GM18861 (cell line): ENCODE data around the gene ZBTB43.
"Not testable (repeated sequence)": the region's sequence is repeated elsewhere in the genome, so short reads cannot be mapped to it uniquely, and the experiment has no call there.

Source experiments
- ATAC-seq: cut with Tn5 transposase; IDR thresholded peaks from one replicate; pipeline ENCODE4 v1.9.1; 2021; ENCODE audit not compliant: unreplicated experiment

Gene ZBTB43

DNA sequence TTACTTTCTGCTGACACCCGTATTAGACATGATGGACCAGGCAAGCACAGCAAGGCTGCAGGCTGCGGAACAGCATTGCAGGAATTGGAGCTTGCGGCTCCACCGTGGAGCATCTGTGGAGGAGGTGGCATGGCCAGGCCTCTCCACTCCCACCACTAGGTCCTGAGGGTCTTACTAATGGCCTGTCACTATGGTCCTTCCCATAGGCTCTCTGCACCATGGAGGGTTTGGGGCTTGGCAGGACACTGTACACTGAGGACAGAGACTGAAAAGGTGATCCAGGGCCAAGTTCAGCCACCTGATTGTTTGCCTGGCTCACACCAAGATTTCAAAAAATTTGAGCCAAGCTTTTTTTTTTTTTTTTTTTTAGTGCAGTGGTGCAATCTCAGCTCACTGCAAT lies 14.3 kb upstream of the ZBTB43 start:
- ATAC-seq, result no peak

DNA sequence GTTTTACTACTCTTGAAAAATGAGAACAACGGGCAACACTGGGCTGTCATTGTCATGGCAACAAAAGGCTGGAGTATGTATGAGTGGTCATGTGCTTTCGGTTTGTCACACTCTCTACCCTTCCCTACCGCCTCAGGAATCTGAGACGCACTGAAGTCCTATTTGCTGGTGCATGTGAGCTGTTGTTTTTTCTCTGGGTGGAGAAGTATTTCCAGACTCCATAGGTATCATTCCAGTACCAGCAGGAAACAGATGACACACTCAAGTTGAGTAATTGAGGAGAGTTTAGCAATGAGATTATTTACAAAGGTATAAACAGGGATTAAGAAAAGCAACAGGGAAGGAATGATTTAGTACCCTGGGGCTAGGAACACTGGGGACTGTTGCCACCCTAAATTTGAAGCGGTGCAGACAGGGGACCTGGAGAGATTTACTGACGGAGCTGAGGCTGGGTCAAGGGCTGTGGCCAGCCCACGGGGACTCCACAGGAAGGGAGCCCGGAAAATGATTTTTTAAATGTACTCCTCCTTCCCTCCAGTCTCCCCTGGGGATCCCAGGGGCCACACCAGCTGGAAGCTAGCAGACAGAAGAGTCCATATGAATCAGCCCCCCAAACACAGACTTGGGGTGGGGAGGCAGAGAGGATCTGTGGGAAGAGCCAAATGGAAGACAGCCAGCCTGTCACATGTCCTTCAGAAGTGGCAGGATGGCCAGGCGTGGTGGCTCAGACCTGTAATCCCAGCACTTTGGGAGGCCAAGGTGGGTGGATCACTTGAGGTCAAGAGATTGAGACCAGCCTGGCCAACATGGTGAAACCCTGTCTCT lies 13.2 kb upstream of the ZBTB43 start:
- ATAC-seq, result no peak

DNA sequence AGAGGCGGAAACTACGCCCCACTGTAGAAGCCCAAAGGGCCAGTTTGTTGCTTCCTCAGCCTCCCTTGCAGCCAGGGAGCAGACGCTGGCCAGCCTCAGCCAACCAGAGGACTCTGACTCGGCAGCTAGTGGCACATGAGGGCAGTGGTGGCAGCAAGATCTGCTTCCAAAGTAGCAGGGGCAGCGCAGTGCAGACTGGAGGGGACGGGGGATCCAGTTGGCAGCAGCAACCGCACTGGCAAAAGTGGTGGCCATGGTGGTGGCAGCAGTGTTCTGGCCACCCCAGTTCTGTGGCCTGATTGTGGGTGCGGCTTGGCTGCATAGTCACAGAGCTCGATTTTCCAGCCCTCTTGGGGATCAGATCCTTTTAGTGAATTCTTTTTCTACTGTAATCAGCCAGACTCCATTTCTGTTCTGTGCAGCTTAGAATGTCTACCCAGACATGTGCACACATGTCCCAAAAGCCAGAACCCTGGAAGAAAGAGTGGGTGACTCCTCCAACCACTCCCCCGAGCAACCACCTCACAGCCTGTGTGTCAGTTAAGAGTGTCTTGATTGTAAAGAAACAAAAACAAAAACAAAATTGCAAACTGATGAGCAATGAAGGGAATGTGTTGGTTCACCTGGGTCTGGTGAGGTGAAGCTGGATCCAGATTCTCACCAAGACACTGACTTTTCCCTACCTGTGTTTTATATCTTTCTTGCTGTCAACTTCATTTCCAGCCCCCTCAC lies 11.0 kb upstream of the ZBTB43 start:
- ATAC-seq, result no peak

DNA sequence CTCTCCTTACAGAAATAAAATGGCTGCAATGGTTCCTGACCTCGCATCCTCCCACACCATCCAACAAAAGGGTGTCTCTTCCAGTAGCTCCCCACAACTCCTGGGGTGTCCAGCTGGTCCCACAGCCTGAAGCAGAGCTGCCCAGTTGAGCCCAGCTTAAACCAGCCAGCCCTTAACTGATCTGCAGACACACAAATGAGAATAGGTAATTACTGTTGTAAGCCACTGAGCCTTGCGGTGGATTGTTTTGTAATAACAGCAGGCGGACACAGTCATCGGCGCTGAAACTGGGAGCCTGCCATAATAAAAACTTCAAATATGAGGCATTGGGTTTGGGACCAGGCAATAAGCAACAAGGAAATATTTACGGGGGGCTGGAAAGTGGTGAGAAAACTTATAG lies 10.4 kb upstream of the ZBTB43 start:
- ATAC-seq, result no peak

DNA sequence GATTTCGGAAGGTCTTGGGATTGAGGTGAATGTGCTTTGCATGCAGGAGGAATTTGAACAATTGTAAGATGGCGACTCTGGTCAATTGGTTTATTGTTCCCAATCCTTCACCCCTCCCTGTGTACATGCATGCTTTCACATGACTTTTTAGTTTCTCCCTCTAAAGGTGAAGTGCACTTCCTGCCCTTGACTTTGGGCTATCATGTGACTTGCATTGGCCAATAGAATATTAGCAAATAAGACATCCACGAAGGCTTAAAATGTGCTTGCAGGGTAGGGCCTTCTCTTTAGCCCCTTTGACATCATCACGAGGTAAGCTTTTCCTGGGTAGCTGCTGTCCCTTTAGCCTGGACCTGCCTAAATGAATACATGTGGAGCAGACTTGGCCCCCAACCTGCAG lies 8.1 kb upstream of the ZBTB43 start:
- no peak for ATAC-seq

DNA sequence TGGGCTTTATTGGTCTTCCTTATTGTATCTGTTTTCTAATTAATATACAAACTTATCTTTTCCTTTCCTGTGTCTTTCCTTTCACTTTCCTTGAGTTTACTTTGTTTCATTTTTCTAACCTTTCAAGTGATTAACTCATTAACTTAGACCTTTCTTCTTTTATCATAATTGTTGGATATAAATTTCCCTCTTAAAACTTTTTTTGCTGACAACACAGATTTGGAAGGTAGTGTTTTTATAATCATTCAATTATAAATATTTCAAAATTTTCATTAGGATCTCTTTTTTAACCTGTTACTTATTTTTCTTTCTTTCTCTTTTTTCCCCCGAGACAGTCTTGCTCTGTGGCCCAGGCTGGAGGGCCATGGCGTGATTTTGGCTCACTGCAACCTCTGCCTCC lies 6.9 kb upstream of the ZBTB43 start:
- ATAC-seq, result no peak

DNA sequence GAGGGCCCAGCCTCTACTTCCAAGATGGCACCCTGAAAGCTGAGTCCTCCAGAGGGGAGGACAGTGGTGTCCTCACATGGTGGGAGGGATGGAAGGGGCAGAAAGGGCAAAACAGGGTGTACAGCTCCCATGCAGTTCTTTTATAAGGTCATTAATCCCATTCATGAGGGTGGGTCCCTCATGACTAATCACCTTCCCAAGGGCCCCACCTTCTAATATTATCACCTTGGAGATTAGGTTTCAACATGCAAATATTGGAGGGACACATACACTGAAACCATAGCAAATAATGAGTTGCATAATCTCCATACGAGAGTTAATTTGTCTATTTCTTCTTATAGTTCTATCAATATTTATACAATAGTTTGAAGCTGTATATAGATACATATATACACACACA lies 5.8 kb upstream of the ZBTB43 start:
- ATAC-seq, result no peak

DNA sequence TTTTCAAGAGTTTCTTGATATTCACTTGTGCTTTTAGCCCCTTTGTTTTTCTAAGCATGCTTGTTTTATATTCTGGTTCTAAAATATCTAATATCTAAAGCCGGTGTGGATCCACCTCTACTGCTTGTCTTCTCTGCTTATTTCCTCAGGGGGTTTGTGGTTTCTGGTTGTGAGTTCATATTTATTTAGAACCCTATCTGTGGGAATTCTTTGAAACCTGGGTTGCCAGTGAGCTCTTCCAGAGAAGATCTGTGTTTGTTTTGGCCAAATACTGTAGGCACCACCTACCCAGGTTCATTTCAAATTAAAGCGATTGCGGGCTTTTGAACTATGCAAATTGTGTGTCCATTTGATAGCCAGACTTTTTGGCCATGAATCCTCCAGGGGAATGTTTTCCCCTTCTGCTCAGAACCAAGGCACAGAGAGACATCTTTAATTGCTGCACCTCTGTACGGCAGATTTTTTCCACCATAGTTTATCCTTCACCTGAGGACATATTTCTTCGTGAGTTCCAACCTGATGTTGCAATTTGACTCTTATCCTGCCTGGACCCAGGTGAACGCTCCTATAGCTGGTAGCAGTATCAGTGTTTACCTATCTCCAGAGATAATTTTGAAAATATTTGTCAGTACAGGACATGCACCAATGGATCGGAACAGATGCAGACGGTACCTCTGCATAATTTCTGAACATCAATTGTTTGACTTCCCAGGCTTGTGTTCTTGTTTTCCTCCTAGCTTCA lies 2.4 kb upstream of the ZBTB43 start:
- no peak for ATAC-seq

DNA sequence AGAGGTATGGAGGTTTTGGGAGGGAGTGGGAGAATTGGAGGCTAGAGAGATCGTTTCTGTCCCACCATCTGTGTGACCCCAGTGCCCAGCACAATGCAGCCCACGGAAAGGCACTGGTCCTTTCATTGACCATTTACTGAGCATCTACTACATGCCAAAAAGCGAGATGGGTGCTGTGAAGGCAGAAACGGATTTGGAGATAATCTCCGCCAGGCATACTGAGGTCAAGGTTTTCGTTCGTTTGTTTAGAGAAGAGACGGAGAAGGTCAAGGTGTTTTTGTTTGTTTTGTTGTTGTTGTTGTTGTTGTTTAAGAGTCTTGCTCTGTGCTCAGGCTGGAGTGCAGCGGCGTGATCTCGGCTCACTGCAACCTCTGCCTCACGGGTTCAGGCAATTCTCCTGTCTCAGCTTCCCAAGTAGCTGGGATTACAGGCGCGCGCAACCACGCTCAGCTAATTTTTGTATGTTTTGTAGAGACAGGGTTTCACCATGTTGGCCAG lies 593 bp upstream of the ZBTB43 start:
- ATAC-seq, result no peak

DNA sequence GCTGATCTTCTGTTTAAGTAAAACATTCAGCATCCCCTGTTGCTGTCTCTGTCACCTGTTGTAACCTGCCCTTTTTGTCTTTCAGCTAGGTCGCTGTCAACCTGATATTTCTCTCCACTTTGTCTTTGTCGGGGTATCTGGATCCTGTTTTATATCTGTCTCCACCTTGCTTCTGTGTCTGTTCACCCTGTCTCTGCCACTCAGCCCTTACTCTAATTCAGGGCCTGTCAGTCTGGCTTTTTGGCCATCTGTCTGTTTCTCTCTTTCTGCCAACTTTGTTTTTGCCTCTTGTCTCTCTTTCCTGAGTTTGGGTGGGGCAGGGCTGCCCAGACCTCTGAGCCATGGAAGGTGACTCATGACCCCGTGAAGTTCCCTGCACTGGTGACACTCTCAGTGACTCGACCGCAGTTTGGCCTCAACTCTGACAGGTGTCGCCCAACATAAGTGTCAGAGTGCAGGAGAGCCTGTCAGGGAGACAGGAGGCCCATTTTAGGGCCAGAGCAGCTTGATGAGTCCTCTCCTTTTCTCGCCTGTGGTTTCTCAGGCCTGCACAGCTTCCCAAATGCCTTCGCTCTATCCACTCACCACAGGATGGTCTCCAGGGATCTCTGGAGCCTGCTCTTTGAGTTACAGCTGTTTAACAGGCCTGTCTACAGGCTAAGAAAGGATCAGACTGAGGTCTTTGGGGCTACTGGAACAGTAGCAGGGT lies 868 bp downstream of the ZBTB43 start:
- ATAC-seq, result peak; percentile 77

DNA sequence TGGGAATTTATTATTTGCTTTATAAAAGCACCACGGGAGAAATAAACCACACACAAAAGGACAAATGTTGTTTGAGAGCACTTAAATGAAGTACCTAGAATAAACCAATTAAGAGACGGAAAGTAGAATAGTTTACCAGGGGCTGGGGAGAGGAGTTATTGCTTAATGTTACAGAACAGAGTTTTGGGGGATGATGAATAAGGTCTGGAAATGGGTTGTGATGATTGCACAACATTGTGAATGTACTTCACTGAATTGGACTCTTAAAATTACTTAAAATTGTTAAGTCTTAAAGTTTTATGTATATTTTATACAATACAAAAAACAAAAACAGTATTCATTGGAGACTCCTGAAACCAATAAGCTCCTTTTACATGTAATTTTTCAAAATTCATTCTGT lies 1.5 kb downstream of the ZBTB43 start:
- no peak for ATAC-seq

DNA sequence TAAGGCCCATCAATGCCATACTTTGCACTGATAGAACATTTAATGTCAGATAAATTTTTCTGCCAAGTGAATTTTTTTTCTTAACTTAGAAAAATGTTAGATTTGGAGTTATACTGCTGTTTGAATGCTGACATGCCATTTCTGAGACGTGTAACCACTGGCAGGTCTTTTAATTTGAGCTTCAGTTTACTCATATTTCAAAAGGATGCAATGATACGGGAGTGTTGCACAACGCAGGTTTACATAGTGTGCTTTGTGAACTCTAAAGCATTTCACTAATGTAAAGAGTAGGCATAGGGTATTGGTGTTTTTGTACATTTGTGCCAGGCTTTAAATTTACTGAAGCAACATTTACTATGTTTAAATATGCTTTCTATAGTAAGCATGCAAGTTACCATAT lies 4.2 kb downstream of the ZBTB43 start:
- ATAC-seq, result no peak

DNA sequence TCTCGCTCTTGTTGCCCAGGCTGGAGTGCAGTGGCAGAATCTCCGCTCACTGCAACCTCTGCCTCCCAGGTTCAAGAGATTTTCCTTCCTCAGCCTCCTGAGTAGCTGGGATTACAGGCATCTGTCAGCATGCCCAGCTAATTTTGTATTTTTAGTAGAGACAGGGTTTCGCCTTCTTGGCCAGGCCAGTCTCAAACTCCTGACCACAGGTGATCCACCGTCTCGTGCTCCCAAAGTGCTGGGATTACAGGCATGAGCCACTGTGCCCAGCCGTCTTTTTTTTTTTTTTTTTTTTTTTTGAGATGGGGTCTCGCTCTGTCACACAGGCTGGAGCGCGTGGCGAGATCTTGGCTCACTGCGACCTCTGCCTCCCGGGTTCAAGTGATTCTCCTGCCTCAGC lies 5.4 kb downstream of the ZBTB43 start:
- ATAC-seq, result not testable (repeated sequence)

DNA sequence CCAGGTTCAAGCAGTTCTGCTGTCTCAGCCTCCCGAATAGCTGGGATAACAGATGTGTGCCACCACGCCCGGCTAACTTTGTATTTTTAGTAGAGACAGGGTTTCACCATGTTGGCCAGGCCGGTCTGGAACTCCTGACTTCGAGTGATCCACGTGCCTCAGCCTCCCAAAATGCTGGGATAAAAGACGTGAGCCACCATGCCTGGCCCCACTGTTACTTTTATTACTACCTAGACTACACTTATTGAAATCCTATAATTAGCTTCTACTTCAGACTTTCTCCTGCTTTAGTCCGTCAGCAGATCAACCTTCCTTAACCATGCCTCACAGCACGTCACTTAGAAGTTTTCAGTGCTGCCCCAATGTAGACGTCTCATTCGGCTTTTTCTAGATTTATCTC lies 8.2 kb downstream of the ZBTB43 start:
- no peak for ATAC-seq

DNA sequence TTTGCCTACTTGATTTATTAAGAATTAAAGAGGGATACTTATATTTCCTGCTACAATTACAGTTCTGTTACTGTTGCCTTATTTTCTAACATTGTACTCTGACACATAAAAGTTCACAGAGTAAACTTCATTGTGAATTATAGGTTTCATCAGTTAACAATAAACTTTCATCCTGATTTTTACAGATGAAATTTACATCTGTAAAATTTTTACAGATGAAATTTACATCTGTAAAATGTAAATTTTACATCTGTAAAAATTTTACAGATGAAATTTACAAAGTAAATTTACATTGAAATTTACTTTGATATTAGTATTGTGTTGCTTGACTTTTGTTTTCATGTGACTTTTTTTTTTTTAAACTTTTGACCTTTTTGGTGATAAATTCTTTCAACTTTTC lies 9.3 kb downstream of the ZBTB43 start:
- no peak for ATAC-seq

DNA sequence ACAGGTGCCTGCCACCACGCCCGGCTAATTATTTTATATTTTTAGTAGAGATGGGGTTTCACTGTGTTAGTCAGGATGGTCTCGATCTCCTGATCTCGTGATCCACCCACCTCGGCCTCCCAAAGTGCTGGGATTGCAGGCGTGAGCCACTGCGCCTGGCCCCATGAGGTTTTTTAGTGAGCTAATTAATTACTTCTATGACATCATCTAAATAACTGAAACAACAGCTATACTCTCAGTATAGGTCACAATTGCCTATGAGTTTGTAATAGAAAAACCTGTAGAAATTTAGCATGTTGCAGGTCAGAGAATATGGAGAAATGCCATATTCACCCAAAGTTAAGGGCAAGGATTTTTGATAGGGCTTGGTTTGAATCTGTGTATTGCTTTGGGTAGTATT lies 12.8 kb downstream of the ZBTB43 start:
- not testable (repeated sequence) for ATAC-seq

DNA sequence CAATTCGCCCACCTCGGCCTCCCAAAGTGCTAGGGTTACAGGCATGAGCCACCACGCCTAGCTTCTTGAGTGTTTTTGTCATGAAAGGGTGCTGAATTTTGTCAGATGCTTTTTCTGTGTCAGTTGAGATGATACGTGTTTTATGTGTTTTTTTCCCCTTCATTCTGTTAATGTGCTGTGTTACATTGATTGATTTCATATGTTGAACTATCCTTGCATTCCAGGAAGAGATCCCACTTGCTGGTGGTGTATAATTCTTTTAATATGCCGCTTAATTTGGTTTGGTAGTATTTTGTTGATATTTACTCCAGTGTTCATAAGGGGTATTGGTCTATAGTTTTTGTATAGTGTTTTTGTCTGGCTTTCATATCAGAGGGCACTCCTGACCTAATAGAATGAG lies 13.6 kb downstream of the ZBTB43 start:
- no peak for ATAC-seq

DNA sequence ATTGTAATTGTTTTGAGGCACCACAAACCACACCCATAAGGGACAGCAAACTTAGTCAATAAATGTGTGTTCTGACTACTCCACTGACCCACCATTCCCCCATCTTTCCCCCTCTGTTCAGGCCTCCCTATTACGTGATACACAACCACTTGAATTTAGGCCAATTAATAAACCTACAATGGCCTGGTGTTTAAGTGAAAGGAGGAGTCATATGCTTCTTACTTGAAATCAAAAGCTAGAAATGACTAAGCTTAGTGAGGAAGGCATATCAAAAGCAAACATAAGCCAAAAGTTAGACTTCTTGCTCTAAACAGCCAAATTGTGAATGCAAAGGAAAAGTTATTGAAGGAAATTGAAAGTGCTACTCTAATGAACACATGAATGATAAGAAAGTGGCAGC lies 14.6 kb downstream of the ZBTB43 start:
- no peak for ATAC-seq

DNA sequence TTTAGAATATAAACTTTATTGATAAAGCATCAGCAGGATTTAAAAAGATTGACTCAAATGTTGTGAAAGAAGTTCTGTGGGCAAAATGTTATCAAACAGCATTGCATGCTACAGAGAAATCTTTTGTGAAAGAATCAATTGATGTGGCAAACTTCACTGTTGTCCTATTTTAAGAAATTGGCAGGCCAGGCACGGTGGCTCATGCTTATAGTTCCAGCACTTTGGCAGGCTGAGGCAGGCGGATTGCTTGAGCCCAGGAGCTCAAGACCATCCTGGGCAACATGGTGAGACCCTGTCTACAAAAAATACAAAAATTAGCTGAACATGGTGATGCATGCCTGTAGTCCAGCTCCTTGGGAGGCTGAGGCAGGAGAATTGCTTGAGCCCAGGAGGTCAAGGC lies 17.4 kb downstream of the ZBTB43 start:
- ATAC-seq, result no peak

DNA sequence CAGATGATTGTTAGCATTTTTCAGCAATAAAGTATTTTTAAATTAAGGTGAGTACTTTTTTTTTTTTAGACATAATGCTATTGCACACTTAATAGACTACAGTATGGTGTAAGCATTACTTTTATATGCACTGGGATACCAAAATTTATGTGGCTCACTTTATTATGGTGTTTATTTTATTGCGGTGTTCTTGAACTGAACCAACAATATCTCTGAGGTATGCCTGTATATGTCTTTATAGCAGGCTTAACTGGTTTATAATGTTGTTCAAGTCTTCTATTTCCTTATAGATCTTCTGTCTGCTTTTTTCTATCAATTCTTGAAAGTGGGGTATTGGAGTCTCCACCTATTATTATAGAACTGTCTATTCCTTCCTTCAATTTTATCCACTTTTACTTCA lies 18.0 kb downstream of the ZBTB43 start:
- ATAC-seq, result no peak

DNA sequence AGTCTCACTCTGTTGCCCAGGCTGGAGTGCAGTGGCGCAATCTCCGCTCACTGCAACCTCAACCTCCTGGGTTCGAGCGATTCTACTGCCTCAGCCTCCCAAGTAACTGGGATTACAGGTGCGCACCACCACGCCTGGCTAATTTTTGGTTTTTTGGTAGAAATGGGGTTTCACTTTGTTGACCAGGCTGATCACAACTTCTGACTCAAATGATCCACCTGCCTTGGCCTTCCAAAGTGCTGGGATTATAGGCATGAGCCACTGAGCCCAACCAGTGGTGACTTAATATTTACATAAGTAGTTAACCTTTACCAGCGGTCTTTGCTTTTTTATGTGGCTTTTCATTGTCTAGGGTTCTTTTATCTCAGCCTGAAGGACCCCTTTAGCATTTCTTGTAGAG lies 19.2 kb downstream of the ZBTB43 start:
- ATAC-seq, result not testable (repeated sequence)
